ENCODE results near the gene SH2D2A.
A peak's percentile ranks its signal among the peaks of the same experiment; 100 is the strongest.

Gene SH2D2A

GRCh38 chr1:156813750-156814570 is 2.7 kb downstream of the SH2D2A start:
- Histone ChIP-seq H3K4me3 (ENCODE audit: low read length) (peak overlapping the region; percentile 67), H3K36me3 (ENCODE audit: control insufficient read depth, insufficient read depth, low read length) (no peaks in the 10 kb centered on the region), H3K9ac (ENCODE audit: low read length) (peak overlapping the region; percentile 60), H3K27me3 (ENCODE audit: control insufficient read depth, insufficient read depth, low read length) (peaks cover 8% of the 10 kb centered on the region), H3K4me1 (ENCODE audit: control insufficient read depth, insufficient read depth, low read length) (peaks cover 26% of the 10 kb centered on the region), H3K9me3 (ENCODE audit: control insufficient read depth, low read length) (no peaks in the 10 kb centered on the region)

DNA sequence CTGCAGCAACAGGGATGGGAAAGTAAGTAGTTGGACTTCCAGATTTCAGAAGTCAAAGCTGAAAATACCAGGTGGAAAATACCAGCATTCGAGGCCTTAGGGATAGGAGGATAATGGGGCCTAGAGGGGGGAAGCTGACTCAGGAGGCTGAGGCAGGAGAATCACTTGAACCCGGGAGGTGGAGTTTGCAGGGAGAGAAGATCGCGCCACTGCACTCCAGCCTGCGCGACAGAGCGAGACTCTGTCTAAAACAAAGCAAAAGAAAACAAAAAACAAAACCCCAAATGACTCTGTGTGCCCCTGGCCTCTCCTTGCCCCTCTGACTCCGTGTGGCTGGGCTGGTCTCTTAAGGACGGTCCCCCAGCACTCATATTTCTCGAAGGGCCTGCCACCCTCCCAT is 3.4 kb downstream of the SH2D2A start:
- Histone ChIP-seq H3K4me3 (ENCODE audit: low read length) (peak overlapping the region; percentile 67), H3K36me3 (ENCODE audit: control insufficient read depth, insufficient read depth, low read length) (no peaks in the 10 kb centered on the region), H3K4me1 (ENCODE audit: control insufficient read depth, insufficient read depth, low read length) (peaks cover 26% of the 10 kb centered on the region), H3K9ac (ENCODE audit: low read length) (peak overlapping the region; percentile 60), H3K9me3 (ENCODE audit: control insufficient read depth, low read length) (no peaks in the 10 kb centered on the region), H3K27me3 (ENCODE audit: control insufficient read depth, insufficient read depth, low read length) (peaks cover 8% of the 10 kb centered on the region)

GRCh38 chr1:156812293-156812990 is 4.2 kb downstream of the SH2D2A start:
- Histone ChIP-seq H3K9me3 (ENCODE audit: control insufficient read depth, low read length) (no peaks in the 10 kb centered on the region), H3K36me3 (ENCODE audit: control insufficient read depth, insufficient read depth, low read length) (no peaks in the 10 kb centered on the region), H3K4me3 (ENCODE audit: low read length) (no peak overlapping the region), H3K4me1 (ENCODE audit: control insufficient read depth, insufficient read depth, low read length) (peaks cover 26% of the 10 kb centered on the region), H3K27me3 (ENCODE audit: control insufficient read depth, insufficient read depth, low read length) (peaks cover 8% of the 10 kb centered on the region), H3K9ac (ENCODE audit: low read length) (no peak overlapping the region)

DNA sequence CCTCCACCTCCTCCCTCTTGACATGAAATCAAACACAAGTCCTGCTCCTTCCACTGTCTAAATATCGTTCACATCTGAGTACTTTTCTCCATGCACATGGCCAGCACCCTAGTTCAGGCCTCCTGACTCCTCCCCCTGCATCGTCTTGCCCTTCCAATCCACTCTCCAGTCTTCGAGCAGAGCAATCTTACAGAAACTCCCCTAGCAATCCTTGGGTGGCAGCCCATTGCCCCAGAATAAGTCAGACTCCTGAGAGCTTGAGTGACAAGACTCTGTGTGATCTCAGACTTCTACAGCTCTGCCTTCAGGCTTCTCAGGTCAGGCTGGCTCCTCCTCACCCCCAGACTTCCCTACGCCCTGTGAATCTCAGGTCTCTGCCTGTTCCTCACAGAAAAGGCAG is 5.5 kb downstream of the SH2D2A start:
- Histone ChIP-seq H3K9ac (ENCODE audit: low read length) (no peak overlapping the region), H3K9me3 (ENCODE audit: control insufficient read depth, low read length) (no peaks in the 10 kb centered on the region), H3K4me3 (ENCODE audit: low read length) (no peak overlapping the region), H3K27me3 (ENCODE audit: control insufficient read depth, insufficient read depth, low read length) (peaks cover 8% of the 10 kb centered on the region), H3K36me3 (ENCODE audit: control insufficient read depth, insufficient read depth, low read length) (no peaks in the 10 kb centered on the region), H3K4me1 (ENCODE audit: control insufficient read depth, insufficient read depth, low read length) (peaks cover 26% of the 10 kb centered on the region)

DNA sequence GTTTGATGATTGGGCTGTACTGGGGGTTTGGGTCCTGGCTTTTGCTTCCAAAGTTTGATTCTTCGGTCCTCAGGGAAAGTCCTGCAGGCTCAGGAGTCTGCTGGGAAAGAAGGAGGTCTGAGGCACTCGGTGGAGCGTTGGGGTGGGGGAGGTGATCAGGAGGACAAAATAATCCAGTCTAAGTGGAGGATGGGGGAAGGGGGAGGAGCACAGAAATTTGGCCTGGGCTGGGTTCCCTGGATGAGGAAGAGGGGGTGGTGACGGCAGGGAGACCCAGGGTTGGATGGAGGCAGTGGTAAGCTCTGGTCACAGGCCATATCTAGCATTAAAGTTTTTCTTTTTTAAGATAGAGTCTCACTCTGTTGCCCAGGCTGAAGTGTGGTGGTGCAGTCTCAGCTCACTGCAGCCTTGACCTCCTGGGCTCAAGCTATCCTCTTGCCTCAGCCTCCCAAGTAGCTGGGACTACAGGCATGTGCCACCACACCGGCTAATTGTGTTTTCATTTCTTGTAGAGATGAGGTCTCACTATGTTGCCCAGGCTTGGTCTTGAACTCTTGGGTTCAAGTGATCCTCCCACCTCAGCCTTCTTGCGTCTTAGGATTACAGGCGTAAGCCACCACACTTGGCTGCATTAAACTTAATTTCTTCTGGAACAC is 6.8 kb downstream of the SH2D2A start:
- Histone ChIP-seq H3K9me3 (ENCODE audit: control insufficient read depth, low read length) (no peaks in the 10 kb centered on the region), H3K4me1 (ENCODE audit: control insufficient read depth, insufficient read depth, low read length) (peaks cover 24% of the 10 kb centered on the region), H3K4me3 (ENCODE audit: low read length) (no peak overlapping the region), H3K36me3 (ENCODE audit: control insufficient read depth, insufficient read depth, low read length) (no peaks in the 10 kb centered on the region), H3K27me3 (ENCODE audit: control insufficient read depth, insufficient read depth, low read length) (peaks cover 8% of the 10 kb centered on the region), H3K9ac (ENCODE audit: low read length) (no peak overlapping the region)

DNA sequence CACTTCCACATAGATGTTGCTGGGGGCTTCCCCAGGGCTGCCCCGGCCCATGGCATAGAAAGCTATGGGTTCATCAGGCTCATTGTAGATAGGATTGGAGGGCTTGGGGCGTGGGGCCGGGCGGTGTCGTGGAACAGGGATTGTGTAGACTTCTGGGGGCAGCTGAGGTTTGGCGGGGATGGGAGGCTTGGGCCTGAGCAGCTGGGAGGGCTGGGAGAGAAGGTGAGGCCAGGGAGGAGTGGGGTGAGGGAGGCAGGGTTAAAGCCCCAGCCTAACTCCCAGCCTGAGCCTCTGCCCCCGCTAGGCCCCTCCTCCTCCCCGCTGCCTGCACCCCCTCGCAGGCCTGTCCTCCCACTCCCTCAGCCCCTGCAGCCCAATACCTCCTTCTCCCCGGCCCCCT is 7.4 kb downstream of the SH2D2A start:
- Histone ChIP-seq H3K27me3 (ENCODE audit: control insufficient read depth, insufficient read depth, low read length) (peaks cover 8% of the 10 kb centered on the region), H3K36me3 (ENCODE audit: control insufficient read depth, insufficient read depth, low read length) (no peaks in the 10 kb centered on the region)

GRCh38 chr1:156808186-156809030 is 8.2 kb downstream of the SH2D2A start:
- H3K36me3 ChIP-seq (ENCODE audit: control insufficient read depth, insufficient read depth, low read length), result no peaks in the 10 kb centered on the region

More for the DNA sequence above, 7.4 kb downstream of the SH2D2A start:
- no peaks in the 10 kb centered on the region for H3K9me3 ChIP-seq (ENCODE audit: control insufficient read depth, low read length)
- no peak overlapping the region for H3K9ac ChIP-seq (ENCODE audit: low read length)
- peaks cover 24% of the 10 kb centered on the region for H3K4me1 ChIP-seq (ENCODE audit: control insufficient read depth, insufficient read depth, low read length)
- no peak overlapping the region for H3K4me3 ChIP-seq (ENCODE audit: low read length)

GRCh38 chr1:156807627-156808026 is 9.0 kb downstream of the SH2D2A start:
- Histone ChIP-seq H3K9ac (ENCODE audit: low read length) (no peak overlapping the region), H3K27me3 (ENCODE audit: control insufficient read depth, insufficient read depth, low read length) (peaks cover 8% of the 10 kb centered on the region), H3K4me3 (ENCODE audit: low read length) (no peak overlapping the region), H3K4me1 (ENCODE audit: control insufficient read depth, insufficient read depth, low read length) (peaks cover 11% of the 10 kb centered on the region), H3K9me3 (ENCODE audit: control insufficient read depth, low read length) (no peaks in the 10 kb centered on the region), H3K36me3 (ENCODE audit: control insufficient read depth, insufficient read depth, low read length) (no peaks in the 10 kb centered on the region)

More at GRCh38 chr1:156808186-156809030, 8.2 kb downstream of the SH2D2A start:
- H3K27me3 ChIP-seq (ENCODE audit: control insufficient read depth, insufficient read depth, low read length), result peaks cover 8% of the 10 kb centered on the region
- H3K9me3 ChIP-seq (ENCODE audit: control insufficient read depth, low read length), result no peaks in the 10 kb centered on the region
- no peak overlapping the region for H3K9ac ChIP-seq (ENCODE audit: low read length)
- peaks cover 19% of the 10 kb centered on the region for H3K4me1 ChIP-seq (ENCODE audit: control insufficient read depth, insufficient read depth, low read length)
- H3K4me3 ChIP-seq (ENCODE audit: low read length), result no peak overlapping the region

- peaks cover 2% of the 10 kb centered on the region for H3K27me3 ChIP-seq (ENCODE audit: control insufficient read depth, insufficient read depth, low read length)
- H3K4me1 ChIP-seq (ENCODE audit: control insufficient read depth, insufficient read depth, low read length), result peaks cover 11% of the 10 kb centered on the region
- no peaks in the 10 kb centered on the region for H3K9me3 ChIP-seq (ENCODE audit: control insufficient read depth, low read length)
- no peak overlapping the region for H3K4me3 ChIP-seq (ENCODE audit: low read length)
- no peaks in the 10 kb centered on the region for H3K36me3 ChIP-seq (ENCODE audit: control insufficient read depth, insufficient read depth, low read length)
- H3K9ac ChIP-seq (ENCODE audit: low read length), result no peak overlapping the region
These were observed 9.9 kb downstream of the SH2D2A start for GRCh38 chr1:156806512-156807440.

DNA sequence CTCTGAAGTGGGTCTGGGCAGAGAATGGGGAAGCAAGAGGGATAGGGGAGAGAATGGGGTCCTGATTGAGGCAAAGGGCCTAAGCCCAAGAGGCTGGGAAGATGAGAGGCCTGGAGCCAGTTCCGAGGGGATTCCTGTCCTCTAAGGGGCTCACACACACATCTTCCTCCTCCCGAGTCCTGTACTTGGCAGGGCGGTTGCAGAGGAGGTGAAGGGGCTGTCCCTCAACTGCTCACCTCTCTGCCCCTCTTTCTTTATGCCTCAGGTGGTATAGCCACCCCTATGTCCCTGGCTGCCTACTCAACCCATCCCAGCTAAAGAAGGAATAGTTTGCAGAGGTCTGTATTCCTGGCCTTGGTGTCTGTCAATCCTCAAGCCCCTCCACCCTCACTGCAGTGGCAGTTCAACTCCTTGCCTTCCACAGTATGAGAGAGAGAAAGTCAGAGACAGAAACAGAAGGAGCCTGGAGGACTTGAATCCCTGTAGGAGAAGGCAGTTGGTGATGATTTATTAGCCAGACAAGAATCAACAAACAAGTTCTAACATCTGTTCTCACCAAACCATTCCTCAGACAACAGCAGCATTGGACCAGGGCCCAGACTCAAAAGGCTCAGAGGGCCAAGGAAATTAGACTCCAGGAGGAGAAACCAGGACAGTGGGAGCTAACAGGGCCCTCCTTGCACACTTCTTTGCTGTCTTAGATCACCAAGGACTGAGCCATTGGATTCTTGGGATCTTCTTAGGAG is 10.7 kb downstream of the SH2D2A start:
- Histone ChIP-seq H3K36me3 (ENCODE audit: control insufficient read depth, insufficient read depth, low read length) (no peaks in the 10 kb centered on the region), H3K4me1 (ENCODE audit: control insufficient read depth, insufficient read depth, low read length) (peaks cover 11% of the 10 kb centered on the region), H3K9ac (ENCODE audit: low read length) (no peak overlapping the region), H3K9me3 (ENCODE audit: control insufficient read depth, low read length) (no peaks in the 10 kb centered on the region), H3K4me3 (ENCODE audit: low read length) (no peak overlapping the region), H3K27me3 (ENCODE audit: control insufficient read depth, insufficient read depth, low read length) (no peaks in the 10 kb centered on the region)
